ENCODE results near the gene ARHGAP35.
A peak's percentile ranks its signal among the peaks of the same experiment; 100 is the strongest.

Gene ARHGAP35

GRCh38 chr19:46890423-46891170 is 29.8 kb downstream of the ARHGAP35 start:
- peak; percentile 7 for TF ChIP-seq CTCF (IDR thresholded peaks at IDR 0.05; ENCODE audit: low read depth, low read length)
- DNase-seq (ENCODE audit: low read depth in 2 of 2), result peak; percentile 65 to 89
- no peak overlapping the region for H3K4me3 ChIP-seq (replicated peaks in 1 of 2; ENCODE audit: low read depth in 2 of 2, low read length in 2 of 2)

- no peak for DNase-seq (ENCODE audit: low read depth in 2 of 2)
- TF ChIP-seq CTCF (IDR thresholded peaks at IDR 0.05; ENCODE audit: low read depth, low read length), result no peak
- H3K4me3 ChIP-seq (replicated peaks in 1 of 2; ENCODE audit: low read depth in 2 of 2, low read length in 2 of 2), result no peak overlapping the region
Observed at GRCh38 chr19:46892252-46893179, 31.7 kb downstream of the ARHGAP35 start.

GRCh38 chr19:46896076-46896794 is 35.4 kb downstream of the ARHGAP35 start:
- no peak for TF ChIP-seq CTCF (IDR thresholded peaks at IDR 0.05; ENCODE audit: low read depth, low read length)
- DNase-seq (ENCODE audit: low read depth in 2 of 2), result no peak
- H3K4me3 ChIP-seq (replicated peaks in 1 of 2; ENCODE audit: low read depth in 2 of 2, low read length in 2 of 2), result no peak overlapping the region

GRCh38 chr19:46898731-46899130 is 37.9 kb downstream of the ARHGAP35 start:
- peak; percentile 69 to 75 for DNase-seq (ENCODE audit: low read depth in 2 of 2)
- TF ChIP-seq CTCF (IDR thresholded peaks at IDR 0.05; ENCODE audit: low read depth, low read length), result no peak
- no peak overlapping the region for H3K4me3 ChIP-seq (replicated peaks in 1 of 2; ENCODE audit: low read depth in 2 of 2, low read length in 2 of 2)

- TF ChIP-seq CTCF (IDR thresholded peaks at IDR 0.05; ENCODE audit: low read depth, low read length), result no peak
Observed at GRCh38 chr19:46900341-46900740, 39.5 kb downstream of the ARHGAP35 start.

GRCh38 chr19:46901701-46902401 is 41.1 kb downstream of the ARHGAP35 start:
- H3K4me3 ChIP-seq (replicated peaks in 1 of 2; ENCODE audit: low read depth in 2 of 2, low read length in 2 of 2), result no peak overlapping the region
- no peak for TF ChIP-seq CTCF (IDR thresholded peaks at IDR 0.05; ENCODE audit: low read depth, low read length)
- DNase-seq (ENCODE audit: low read depth in 2 of 2), result no peak

More at GRCh38 chr19:46900341-46900740, 39.5 kb downstream of the ARHGAP35 start:
- no peak overlapping the region for H3K4me3 ChIP-seq (replicated peaks in 1 of 2; ENCODE audit: low read depth in 2 of 2, low read length in 2 of 2)
- DNase-seq (ENCODE audit: low read depth in 2 of 2), result no peak

Measured in cardiac fibroblast (primary cell).